ENCODE results near the gene P2RY8. TPM values are rescaled to one million over a fixed set of nuclear protein-coding genes. Genes with fewer than 3 reads are reported as not detected.
A peak's percentile ranks its signal among the peaks of the same experiment; 100 is the strongest.

The P2RY8 gene
- total and polyA plus RNA-seq, 4 experiments from 2014 or later: 194 to 261 (median 195) TPM

DNA sequence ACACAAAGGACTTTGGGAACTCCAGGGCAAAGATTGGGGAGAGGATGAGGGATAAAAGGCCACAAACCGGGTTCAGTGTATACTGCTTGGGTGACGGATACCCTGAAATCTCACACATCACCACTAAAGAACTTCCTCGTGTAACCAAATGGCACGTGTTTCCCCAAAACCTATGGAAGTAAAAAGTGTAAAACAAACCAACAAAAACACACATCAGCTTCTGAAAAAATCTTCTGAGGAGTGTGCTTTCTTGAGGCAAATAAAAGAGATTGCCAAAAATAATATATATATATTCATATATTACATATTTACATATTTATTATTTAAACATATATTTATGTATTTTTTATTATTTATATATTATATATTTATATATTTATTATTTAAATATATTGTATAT is 3.9 kb downstream of the P2RY8 start:
- Mint-ChIP-seq H3K4me3 (peak overlapping the region in 7 of 8 donors; percentile 20 to 72 (median 52)), H3K4me1 (peaks cover 9 to 34% (median 13%) of the 10 kb centered on the region in 4 donors), H3K27ac (peak overlapping the region in 4 of 7 donors; percentile 41 to 72 (median 50)), H3K36me3 (peaks cover 16 to 37% of the 10 kb centered on the region in 2 donors), H3K27me3 (no peaks in the 10 kb centered on the region), H3K9me3 (no peaks in the 10 kb centered on the region)
- intact Hi-C loops (cut with micrococcal nuclease): no loop called here
- peaks cover 15% of the 10 kb centered on the region for H3K36me3 ChIP-seq (ENCODE audit: insufficient read depth, low read length)
- no peak overlapping the region for H3K27ac ChIP-seq (ENCODE audit: low read depth, low read length)
- POLR2A ChIA-PET (ENCODE audit: partially characterized antibody): no interaction called here
- no peaks in the 10 kb centered on the region for H3K9me3 ChIP-seq (ENCODE audit: control insufficient read depth in 1 of 2, low read length in 2 of 2)
- H3K27me3 ChIP-seq (ENCODE audit: insufficient read depth, low read length): no peaks in the 10 kb centered on the region
- H3K4me1 ChIP-seq (ENCODE audit: insufficient read depth, low read length): peaks cover 53% of the 10 kb centered on the region
- no peak for DNase-seq
- CTCF ChIA-PET (ENCODE audit: partially characterized antibody): no interaction called here
- no peak overlapping the region for H3K4me3 ChIP-seq (ENCODE audit: low read length in 2 of 2)

DNA sequence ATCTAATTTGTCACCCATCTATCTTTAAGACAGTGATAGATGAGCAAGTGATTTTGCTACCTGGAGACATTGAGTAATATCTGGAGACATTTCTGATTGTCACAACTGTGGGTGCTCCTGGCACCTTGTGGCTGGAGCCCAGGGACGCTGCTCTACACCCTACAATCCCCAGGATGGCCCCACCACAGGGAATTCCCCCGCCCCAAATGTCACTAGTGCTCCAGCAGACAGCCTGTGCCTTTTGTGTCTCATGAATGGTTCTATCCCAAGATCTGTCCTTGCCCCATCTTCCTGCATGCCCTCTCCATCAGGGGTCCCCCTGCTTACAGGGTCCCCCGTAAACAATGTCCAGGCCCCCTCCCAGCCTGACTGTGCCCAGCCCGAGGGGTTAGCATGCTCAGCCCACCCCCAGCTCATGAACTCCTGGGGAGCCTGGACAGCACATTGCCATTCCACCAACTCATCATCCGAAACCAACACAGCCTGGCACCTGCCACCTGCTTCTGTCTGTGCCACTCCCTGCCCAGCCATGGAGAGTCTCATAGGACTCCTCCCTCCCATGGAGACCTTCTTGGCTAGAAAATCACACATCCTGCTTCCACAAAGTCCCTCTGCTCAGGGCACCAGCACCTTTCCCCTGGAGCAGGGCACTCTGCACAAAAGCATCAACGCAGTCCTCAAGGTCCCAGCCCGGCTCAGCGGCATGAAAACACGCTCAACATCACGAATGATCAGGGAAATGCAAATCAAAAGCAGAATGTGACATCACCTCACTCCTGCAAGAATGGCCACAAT is 5.7 kb downstream of the P2RY8 start:
- Histone ChIP-seq H3K9me3 (ENCODE audit: control insufficient read depth in 1 of 2, low read length in 2 of 2) (no peaks in the 10 kb centered on the region), H3K27me3 (ENCODE audit: insufficient read depth, low read length) (no peaks in the 10 kb centered on the region), H3K4me1 (ENCODE audit: insufficient read depth, low read length) (peaks cover 63% of the 10 kb centered on the region), H3K27ac (ENCODE audit: low read depth, low read length) (no peak overlapping the region), H3K4me3 (ENCODE audit: low read length in 2 of 2) (peak overlapping the region in 1 of 2 donors; percentile 14), H3K36me3 (ENCODE audit: insufficient read depth, low read length) (peaks cover 17% of the 10 kb centered on the region)
- Mint-ChIP-seq H3K4me3 (no peak overlapping the region), H3K36me3 (peaks cover 10 to 25% of the 10 kb centered on the region in 2 donors), H3K4me1 (peaks cover 2 to 19% (median 6%) of the 10 kb centered on the region in 4 donors), H3K27me3 (no peaks in the 10 kb centered on the region), H3K9me3 (no peaks in the 10 kb centered on the region), H3K27ac (no peak overlapping the region)
- peak in 1 of 5 donors; percentile 52 for DNase-seq
- CTCF ChIA-PET (ENCODE audit: partially characterized antibody): no interaction called here
- POLR2A ChIA-PET (ENCODE audit: partially characterized antibody): no interaction called here
- intact Hi-C loops (cut with micrococcal nuclease): no loop called here

DNA sequence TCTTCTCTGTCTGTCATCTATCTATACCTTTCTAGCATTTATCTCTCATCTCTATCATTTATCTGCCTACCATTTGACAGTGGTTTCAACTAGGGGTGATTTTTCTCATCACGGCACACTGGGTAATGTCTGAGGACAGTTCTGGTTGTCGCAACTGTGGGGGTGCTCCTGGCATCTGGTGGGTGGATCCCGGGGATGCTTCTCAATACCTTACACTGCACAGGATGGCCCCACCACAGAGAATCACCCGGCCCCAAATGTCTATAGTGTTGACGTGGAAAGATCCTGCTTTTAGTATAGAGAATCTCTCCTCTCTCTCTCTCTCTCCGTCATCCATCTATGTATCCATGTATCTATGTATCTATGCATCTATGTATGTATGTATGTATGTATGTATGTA is 7.2 kb downstream of the P2RY8 start:
- Mint-ChIP-seq H3K27ac (no peak overlapping the region), H3K27me3 (no peaks in the 10 kb centered on the region), H3K36me3 (peaks cover 4 to 14% of the 10 kb centered on the region in 2 donors), H3K4me1 (peaks cover 2 to 8% (median 6%) of the 10 kb centered on the region in 4 donors), H3K9me3 (no peaks in the 10 kb centered on the region), H3K4me3 (no peak overlapping the region)
- Histone ChIP-seq H3K27me3 (ENCODE audit: insufficient read depth, low read length) (no peaks in the 10 kb centered on the region), H3K27ac (ENCODE audit: low read depth, low read length) (no peak overlapping the region), H3K4me3 (ENCODE audit: low read length in 2 of 2) (no peak overlapping the region), H3K36me3 (ENCODE audit: insufficient read depth, low read length) (peaks cover 17% of the 10 kb centered on the region), H3K4me1 (ENCODE audit: insufficient read depth, low read length) (peaks cover 78% of the 10 kb centered on the region), H3K9me3 (ENCODE audit: control insufficient read depth in 1 of 2, low read length in 2 of 2) (no peaks in the 10 kb centered on the region)
- CTCF ChIA-PET (ENCODE audit: partially characterized antibody): no interaction called here
- DNase-seq: no peak
- intact Hi-C loops (cut with micrococcal nuclease): no loop called here
- POLR2A ChIA-PET (ENCODE audit: partially characterized antibody): no interaction called here

DNA sequence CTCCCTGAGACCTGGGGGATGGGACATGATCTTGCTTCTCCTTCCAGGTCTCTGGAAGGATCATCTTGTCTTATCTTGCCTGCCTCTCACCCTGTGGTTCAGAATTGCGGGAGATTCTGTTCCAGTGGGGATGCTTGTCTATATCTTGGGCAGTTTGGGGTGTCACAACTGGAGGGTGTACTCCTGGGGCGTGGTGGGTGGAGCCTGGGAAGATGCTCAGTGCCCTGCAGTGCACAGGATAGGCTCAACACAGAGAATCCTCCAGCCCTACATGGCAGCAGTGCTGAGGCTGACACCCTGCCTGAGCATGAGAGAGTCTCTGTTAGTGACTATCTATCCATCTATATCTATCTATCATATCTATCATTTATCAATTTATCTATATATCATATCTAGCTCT is 7.7 kb downstream of the P2RY8 start:
- DNase-seq: no peak
- H3K36me3 ChIP-seq (ENCODE audit: insufficient read depth, low read length): peaks cover 17% of the 10 kb centered on the region
- Mint-ChIP-seq H3K36me3 (peaks cover 4 to 10% of the 10 kb centered on the region in 2 donors), H3K4me3 (no peak overlapping the region), H3K4me1 (peaks cover 2 to 8% (median 4%) of the 10 kb centered on the region in 4 donors), H3K27ac (no peak overlapping the region), H3K9me3 (no peaks in the 10 kb centered on the region), H3K27me3 (no peaks in the 10 kb centered on the region)
- CTCF ChIA-PET (ENCODE audit: partially characterized antibody): no interaction called here
- H3K9me3 ChIP-seq (ENCODE audit: control insufficient read depth in 1 of 2, low read length in 2 of 2): no peaks in the 10 kb centered on the region
- H3K4me3 ChIP-seq (ENCODE audit: low read length in 2 of 2): no peak overlapping the region
- intact Hi-C loops (cut with micrococcal nuclease): no loop called here
- peaks cover 79% of the 10 kb centered on the region for H3K4me1 ChIP-seq (ENCODE audit: insufficient read depth, low read length)
- POLR2A ChIA-PET (ENCODE audit: partially characterized antibody): no interaction called here
- no peak overlapping the region for H3K27ac ChIP-seq (ENCODE audit: low read depth, low read length)
- H3K27me3 ChIP-seq (ENCODE audit: insufficient read depth, low read length): no peaks in the 10 kb centered on the region

DNA sequence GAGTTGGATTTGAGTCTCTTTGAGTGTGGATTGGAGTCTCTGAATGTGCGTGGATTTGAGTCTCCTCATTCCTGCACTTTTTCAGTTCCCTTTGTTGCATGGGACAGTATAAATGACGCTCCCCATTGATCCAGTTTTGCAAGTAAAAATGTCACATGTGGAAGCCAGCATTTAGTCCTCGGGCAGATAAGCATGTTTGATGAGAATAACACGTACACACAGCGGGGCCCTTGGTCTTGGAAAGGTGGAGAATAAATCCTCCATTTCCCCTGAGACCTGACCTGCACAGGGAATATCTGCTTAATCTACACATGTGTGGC is 8.1 kb downstream of the P2RY8 start:
- H3K27ac ChIP-seq (ENCODE audit: low read depth, low read length): no peak overlapping the region
- no peak overlapping the region for H3K27ac Mint-ChIP-seq

DNA sequence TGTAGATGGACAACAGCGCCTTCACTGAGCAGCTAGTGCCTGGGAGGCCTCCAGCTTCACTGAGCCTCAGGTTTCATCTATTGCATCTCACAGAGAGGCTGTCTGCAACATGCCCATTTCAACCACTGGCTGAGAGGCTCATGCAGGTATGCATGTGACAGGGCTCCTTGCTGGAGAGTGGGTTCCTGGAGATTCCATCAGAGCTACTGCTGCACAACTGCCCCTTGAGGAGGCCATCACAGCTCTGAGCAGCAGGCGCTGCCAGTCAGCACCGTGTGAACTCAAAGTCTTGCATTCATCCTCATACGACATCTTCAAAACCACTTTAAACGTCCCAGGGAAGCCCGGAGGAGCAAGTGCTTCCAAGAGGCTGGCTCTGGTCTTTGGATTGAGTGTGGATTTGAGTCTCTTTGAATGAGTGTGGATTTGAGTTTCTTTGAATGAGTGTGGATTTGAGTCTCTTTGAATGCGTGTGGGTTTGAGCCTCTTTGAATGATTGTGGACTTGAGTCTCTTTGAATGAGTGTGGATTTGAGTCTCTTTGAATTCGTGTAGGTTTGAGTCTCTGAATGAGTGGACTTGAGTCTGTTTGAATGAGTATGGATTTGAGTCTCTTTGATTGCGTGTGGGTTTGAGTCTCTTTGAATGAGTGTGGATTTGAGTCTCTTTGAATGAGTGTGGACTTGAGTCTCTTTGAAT is 8.7 kb downstream of the P2RY8 start:
- intact Hi-C loops (cut with micrococcal nuclease): no loop called here
- H3K27me3 ChIP-seq (ENCODE audit: insufficient read depth, low read length): no peaks in the 10 kb centered on the region
- H3K4me3 ChIP-seq (ENCODE audit: low read length in 2 of 2): no peak overlapping the region
- Mint-ChIP-seq H3K9me3 (no peaks in the 10 kb centered on the region), H3K27ac (no peak overlapping the region), H3K36me3 (peaks cover 4 to 8% of the 10 kb centered on the region in 2 donors), H3K27me3 (no peaks in the 10 kb centered on the region), H3K4me1 (peaks cover 2 to 10% (median 3%) of the 10 kb centered on the region in 4 donors), H3K4me3 (no peak overlapping the region)
- H3K27ac ChIP-seq (ENCODE audit: low read depth, low read length): no peak overlapping the region
- no peaks in the 10 kb centered on the region for H3K9me3 ChIP-seq (ENCODE audit: control insufficient read depth in 1 of 2, low read length in 2 of 2)
- ChIA-PET POLR2A (ENCODE audit: partially characterized antibody) (no interaction called here), CTCF (ENCODE audit: partially characterized antibody) (no interaction called here)
- peaks cover 17% of the 10 kb centered on the region for H3K36me3 ChIP-seq (ENCODE audit: insufficient read depth, low read length)
- H3K4me1 ChIP-seq (ENCODE audit: insufficient read depth, low read length): peaks cover 84% of the 10 kb centered on the region
- no peak for DNase-seq

More for the DNA sequence above, 8.1 kb downstream of the P2RY8 start:
- CTCF ChIA-PET (ENCODE audit: partially characterized antibody): no interaction called here
- H3K9me3 Mint-ChIP-seq: no peaks in the 10 kb centered on the region
- Histone ChIP-seq H3K27me3 (ENCODE audit: insufficient read depth, low read length) (no peaks in the 10 kb centered on the region), H3K9me3 (ENCODE audit: control insufficient read depth in 1 of 2, low read length in 2 of 2) (no peaks in the 10 kb centered on the region), H3K36me3 (ENCODE audit: insufficient read depth, low read length) (peaks cover 17% of the 10 kb centered on the region), H3K4me3 (ENCODE audit: low read length in 2 of 2) (no peak overlapping the region), H3K4me1 (ENCODE audit: insufficient read depth, low read length) (peaks cover 82% of the 10 kb centered on the region)
- H3K4me1 Mint-ChIP-seq: peaks cover 0 to 8% (median 3%) of the 10 kb centered on the region in 4 donors
- POLR2A ChIA-PET (ENCODE audit: partially characterized antibody): no interaction called here
- peaks cover 4 to 8% of the 10 kb centered on the region in 2 donors for H3K36me3 Mint-ChIP-seq
- no peak overlapping the region for H3K4me3 Mint-ChIP-seq
- DNase-seq: no peak
- intact Hi-C loops (cut with micrococcal nuclease): no loop called here
- H3K27me3 Mint-ChIP-seq: no peaks in the 10 kb centered on the region

DNA sequence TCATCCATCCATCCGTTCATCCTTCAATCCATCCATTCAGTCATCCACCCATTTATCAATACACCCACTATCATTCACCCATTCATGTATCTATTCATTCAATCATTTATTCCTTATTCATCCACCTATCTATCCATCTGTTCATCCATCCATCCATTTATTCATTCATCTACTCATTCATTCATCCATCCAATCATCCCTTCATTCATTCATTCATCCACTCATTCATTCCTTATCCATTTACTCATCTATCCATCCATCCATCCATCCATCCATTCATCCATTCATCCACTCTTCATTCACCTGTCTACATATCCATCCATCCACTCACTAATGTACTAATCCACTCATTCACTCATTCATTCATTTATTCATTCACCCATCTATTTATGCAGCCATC is 9.5 kb downstream of the P2RY8 start:
- no peaks in the 10 kb centered on the region for H3K9me3 Mint-ChIP-seq
- H3K4me1 ChIP-seq (ENCODE audit: insufficient read depth, low read length): peaks cover 86% of the 10 kb centered on the region

More for the DNA sequence above, 9.5 kb downstream of the P2RY8 start:
- H3K4me1 Mint-ChIP-seq: peaks cover 4 to 8% (median 6%) of the 10 kb centered on the region in 4 donors
- H3K27ac ChIP-seq (ENCODE audit: low read depth, low read length): no peak overlapping the region
- H3K9me3 ChIP-seq (ENCODE audit: control insufficient read depth in 1 of 2, low read length in 2 of 2): no peaks in the 10 kb centered on the region
- ChIA-PET CTCF (ENCODE audit: partially characterized antibody) (no interaction called here), POLR2A (ENCODE audit: partially characterized antibody) (no interaction called here)
- DNase-seq: no peak
- H3K27me3 Mint-ChIP-seq: no peaks in the 10 kb centered on the region
- intact Hi-C loops (cut with micrococcal nuclease): no loop called here
- no peak overlapping the region for H3K27ac Mint-ChIP-seq
- no peak overlapping the region for H3K4me3 Mint-ChIP-seq
- no peaks in the 10 kb centered on the region for H3K27me3 ChIP-seq (ENCODE audit: insufficient read depth, low read length)
- H3K36me3 ChIP-seq (ENCODE audit: insufficient read depth, low read length): peaks cover 17% of the 10 kb centered on the region
- H3K4me3 ChIP-seq (ENCODE audit: low read length in 2 of 2): no peak overlapping the region
- peaks cover 3 to 5% of the 10 kb centered on the region in 2 donors for H3K36me3 Mint-ChIP-seq

Data from CD4-positive, alpha-beta memory T cell (primary cell).